Lung (tissue), 12 donors: ENCODE results near the gene CREB3. TPM values are rescaled to one million over a fixed set of nuclear protein-coding genes. Genes with fewer than 3 reads are reported as not detected.
A peak's percentile ranks its signal among the peaks of the same experiment; 100 is the strongest.

Experiments used
- ATAC-seq: fragments of 200-7000 bp; cut with Tn5 transposase; one replicate; pipeline ENCODE4 v1.9.1; 2020; ENCODE audit warnings: moderate number of reproducible peaks; ENCODE audit not compliant: insufficient read depth, low FRiP score
- DNase-seq, 3 donors: peaks; one replicate each; pipeline ENCODE4 v3.0.0-alpha.2; 2013 to 2017
- H3K27ac ChIP-seq, 2 donors: one replicate each; pipeline ENCODE4 v1.5.1; 2013; ENCODE audit warnings: mild to moderate bottlenecking in 2 of 2, moderate library complexity in 2 of 2, control low read depth in 1 of 2, inconsistent platforms in 1 of 2, low read depth in 1 of 2, low read length in 1 of 2
- H3K27me3 ChIP-seq, 3 donors: one replicate each; pipeline ENCODE4 v1.5.1; 2013; ENCODE audit warnings: low read length in 2 of 3; ENCODE audit not compliant: control insufficient read depth in 3 of 3, insufficient read depth in 3 of 3
- H3K36me3 ChIP-seq, 4 donors: one replicate each; pipeline ENCODE4 v1.5.1; 2013; ENCODE audit warnings: low read length in 4 of 4, mild to moderate bottlenecking in 1 of 4, moderate library complexity in 1 of 4; ENCODE audit not compliant: control insufficient read depth in 4 of 4, insufficient read depth in 4 of 4
- H3K4me1 ChIP-seq, 5 donors: one replicate each; pipeline ENCODE4 v1.5.1; 2013; ENCODE audit warnings: low read length in 5 of 5, mild to moderate bottlenecking in 2 of 5, moderate library complexity in 1 of 5; ENCODE audit not compliant: control insufficient read depth in 5 of 5, insufficient read depth in 5 of 5
- H3K4me3 ChIP-seq: one replicate; pipeline ENCODE4 v1.5.1; 2013; ENCODE audit warnings: mild to moderate bottlenecking, control low read depth, moderate library complexity
- H3K9ac ChIP-seq, 2 donors: one replicate each; pipeline ENCODE4 v1.5.1; 2013; ENCODE audit warnings: low read length in 2 of 2, control low read depth in 1 of 2; ENCODE audit not compliant: insufficient read depth in 1 of 2
- H3K9me3 ChIP-seq, 4 donors: one replicate each; pipeline ENCODE4 v1.5.1; 2013; ENCODE audit warnings: low read length in 3 of 4, mild to moderate bottlenecking in 1 of 4, moderate library complexity in 1 of 4; ENCODE audit not compliant: control insufficient read depth in 4 of 4, insufficient read depth in 3 of 4
- WGBS, 2 donors: extraction: QIAGEN DNeasy Blood & Tissue Kit; methylation state at CpG; one replicate each; pipeline ENCODE4 v1.1.7; 2013; 5-methylcytosine and 5-hydroxymethylcytosine counted together
- polyA plus RNA-seq, 2 donors: library from polyadenylated mRNA; stranded (reverse); fragments of 200-250 nt; gene quantifications; one replicate each; pipeline ENCODE4 v1.2.1, GENCODE V29; 2013
- total RNA-seq, 2 donors: library from RNA; depleted of rRNA in 1 of 2; stranded (reverse); fragments of >200 nt in 1 of 2; gene quantifications; one replicate each; pipeline ENCODE4 v1.2.1, GENCODE V29; 2014 to 2021
- TF ChIP-seq, protein P1 (sequence below): IDR thresholded peaks from 2 replicates; pipeline ENCODE4 v1.5.1; 2012; ENCODE audit warnings: mild to moderate bottlenecking; ENCODE audit errors: control extremely low read depth, extremely low read depth
- donor health status: control.
- donor health status: control.
- donor health status: Bipolar disorder and iron deficiency.
- donor health status: healthy.
- donor health status: DM: yes; HTN: yes; CAD: no.

The CREB3 gene
- total and polyA plus RNA-seq, 4 donors, result 25.1 to 43.3 (median 38.9) TPM

DNA sequence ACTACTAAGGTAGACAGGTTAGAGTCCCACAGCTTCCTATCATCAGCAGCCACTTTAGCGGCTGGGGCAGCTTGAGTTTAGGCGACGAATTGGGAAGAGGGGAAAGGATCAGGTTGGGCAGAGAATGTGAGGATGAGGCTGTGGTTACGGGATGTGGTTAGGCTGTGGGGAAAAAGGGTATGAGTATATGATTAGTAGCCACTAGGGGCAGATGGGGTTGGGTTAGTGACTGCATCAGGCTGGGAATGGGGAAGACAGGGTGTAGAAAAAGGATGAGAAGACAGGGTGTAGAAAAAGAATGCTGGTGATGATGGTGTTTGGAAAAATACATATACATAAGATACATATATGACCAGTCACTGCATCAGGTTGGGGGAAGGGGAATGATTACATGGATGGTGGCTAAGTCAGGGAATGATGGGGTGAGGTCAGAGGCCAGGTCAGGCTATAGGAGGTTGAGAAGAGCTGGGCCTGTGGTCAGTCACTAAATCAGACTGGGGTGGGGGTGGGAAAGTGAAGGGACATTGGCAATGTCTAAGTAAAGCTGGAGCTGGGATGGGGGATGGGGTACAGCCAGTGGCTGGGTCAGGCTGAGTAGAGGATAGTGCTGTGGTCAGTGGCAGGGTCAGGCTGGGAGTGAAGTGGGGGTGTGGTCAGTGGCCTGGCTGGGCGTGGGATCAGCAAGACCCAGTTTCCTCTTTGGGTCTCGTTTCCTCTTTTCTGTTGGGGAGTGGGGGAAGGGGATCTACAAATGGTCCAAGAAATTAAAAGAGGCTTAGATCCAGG lies 2.6 kb upstream of the CREB3 start:
- H3K36me3 ChIP-seq, result peaks cover 7 to 19% (median 12%) of the 10 kb centered on the region in 4 donors
- H3K4me3 ChIP-seq, result peak overlapping the region; percentile 74
- no peak for ATAC-seq
- TF ChIP-seq, protein P1, sequence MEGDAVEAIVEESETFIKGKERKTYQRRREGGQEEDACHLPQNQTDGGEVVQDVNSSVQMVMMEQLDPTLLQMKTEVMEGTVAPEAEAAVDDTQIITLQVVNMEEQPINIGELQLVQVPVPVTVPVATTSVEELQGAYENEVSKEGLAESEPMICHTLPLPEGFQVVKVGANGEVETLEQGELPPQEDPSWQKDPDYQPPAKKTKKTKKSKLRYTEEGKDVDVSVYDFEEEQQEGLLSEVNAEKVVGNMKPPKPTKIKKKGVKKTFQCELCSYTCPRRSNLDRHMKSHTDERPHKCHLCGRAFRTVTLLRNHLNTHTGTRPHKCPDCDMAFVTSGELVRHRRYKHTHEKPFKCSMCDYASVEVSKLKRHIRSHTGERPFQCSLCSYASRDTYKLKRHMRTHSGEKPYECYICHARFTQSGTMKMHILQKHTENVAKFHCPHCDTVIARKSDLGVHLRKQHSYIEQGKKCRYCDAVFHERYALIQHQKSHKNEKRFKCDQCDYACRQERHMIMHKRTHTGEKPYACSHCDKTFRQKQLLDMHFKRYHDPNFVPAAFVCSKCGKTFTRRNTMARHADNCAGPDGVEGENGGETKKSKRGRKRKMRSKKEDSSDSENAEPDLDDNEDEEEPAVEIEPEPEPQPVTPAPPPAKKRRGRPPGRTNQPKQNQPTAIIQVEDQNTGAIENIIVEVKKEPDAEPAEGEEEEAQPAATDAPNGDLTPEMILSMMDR, result no peak
- 10 to 18% methylated on average over 6 of the region's 6 CpGs for WGBS, 2 donors
- H3K27me3 ChIP-seq, result no peaks in the 10 kb centered on the region
- H3K9me3 ChIP-seq, result no peaks in the 10 kb centered on the region
- peak overlapping the region in 1 of 2 donors; percentile 88 for H3K9ac ChIP-seq
- peaks cover 14 to 68% (median 26%) of the 10 kb centered on the region in 5 donors for H3K4me1 ChIP-seq
- H3K27ac ChIP-seq, result peak overlapping the region; percentile 76 to 95
- DNase-seq, result peak; percentile 44 to 75 (median 66)

DNA sequence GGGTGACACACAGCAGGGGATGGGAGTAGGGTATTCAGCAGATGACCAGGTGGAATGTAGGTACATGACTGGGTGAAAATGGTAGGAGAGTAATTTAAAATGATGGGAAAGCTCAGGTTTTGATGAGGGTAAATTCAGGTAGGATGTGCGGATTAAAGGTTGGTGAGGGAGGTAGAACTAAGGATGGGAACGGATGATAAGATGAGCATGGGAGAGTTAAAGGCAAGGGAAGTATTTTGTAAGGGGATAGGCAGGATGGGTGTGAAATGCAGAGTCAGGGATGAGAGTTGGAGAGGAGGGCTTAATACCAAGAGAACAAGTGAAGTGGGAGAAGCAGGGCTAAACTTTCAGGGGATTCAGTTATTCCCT lies 2.0 kb upstream of the CREB3 start:
- Histone ChIP-seq H3K36me3 (peaks cover 4 to 18% (median 12%) of the 10 kb centered on the region in 4 donors), H3K9me3 (no peaks in the 10 kb centered on the region), H3K27me3 (no peaks in the 10 kb centered on the region), H3K9ac (peak overlapping the region in 1 of 2 donors; percentile 88), H3K27ac (peak overlapping the region; percentile 72 to 95), H3K4me3 (peak overlapping the region; percentile 74), H3K4me1 (peaks cover 14 to 68% (median 26%) of the 10 kb centered on the region in 5 donors)
- 65 to 67% methylated on average over 2 of the region's 2 CpGs for WGBS, 2 donors
- TF ChIP-seq, protein P1, result no peak
- no peak for ATAC-seq
- DNase-seq, result no peak

DNA sequence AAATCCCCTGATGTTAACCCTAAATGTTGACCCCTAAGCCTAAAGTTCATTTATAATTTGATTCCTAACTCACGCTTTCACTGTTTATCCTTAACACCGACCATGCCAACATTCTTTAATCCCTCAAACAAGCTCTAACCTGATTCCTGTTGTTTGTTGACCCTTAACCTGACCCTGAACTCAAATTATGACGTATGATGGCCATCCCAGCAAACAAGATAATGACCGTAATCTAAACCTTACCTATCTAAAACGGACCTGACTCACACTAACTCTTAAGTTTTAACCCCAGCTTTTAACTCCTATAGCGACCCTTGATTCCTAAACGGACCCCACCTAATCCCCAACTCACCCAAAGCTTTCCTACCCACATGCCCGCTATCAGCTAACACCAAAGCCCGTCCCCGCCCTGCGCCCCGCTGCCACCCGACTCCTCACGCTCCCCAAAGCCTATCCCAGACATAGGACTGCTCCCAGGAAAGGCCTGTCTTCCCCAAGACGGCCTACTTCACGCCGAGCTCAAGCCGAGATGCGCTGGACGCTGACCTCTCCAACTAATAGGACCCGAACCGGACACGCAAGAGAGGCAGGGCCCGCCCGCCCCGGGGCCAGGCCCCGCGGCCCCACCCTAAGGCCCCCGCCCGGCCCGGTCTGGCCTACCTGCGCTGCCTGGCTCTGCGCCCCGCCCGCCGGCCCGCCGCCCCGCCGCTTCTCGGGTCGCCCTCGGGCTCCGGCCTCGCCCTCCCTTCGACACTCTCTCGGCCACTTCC lies 866 bp upstream of the CREB3 start:
- peaks cover 14 to 65% (median 26%) of the 10 kb centered on the region in 5 donors for H3K4me1 ChIP-seq
- TF ChIP-seq, protein P1, result no peak
- H3K9me3 ChIP-seq, result no peaks in the 10 kb centered on the region
- DNase-seq (peak; percentile 54 to 68 (median 66)), ATAC-seq (no peak)
- H3K27ac ChIP-seq, result peak overlapping the region; percentile 95 to 98
- 1% methylated on average over 31 to 47 of the region's 47 CpGs for WGBS, 2 donors
- peaks cover 9 to 12% (median 11%) of the 10 kb centered on the region in 4 donors for H3K36me3 ChIP-seq
- no peaks in the 10 kb centered on the region for H3K27me3 ChIP-seq
- peak overlapping the region; percentile 64 to 88 for H3K9ac ChIP-seq
- peak overlapping the region; percentile 74 for H3K4me3 ChIP-seq
